Femur (tissue), 1 donor: ENCODE measurements around the gene ALS2.
"Not testable (repeated sequence)": the region's sequence is repeated elsewhere in the genome, so short reads cannot be mapped to it uniquely, and the experiment has no call there.

Experiments used
- DNase-seq: peaks from one replicate; pipeline ENCODE4 v3.0.0-alpha.2; 2017

Gene ALS2

GRCh38 chr2:201780674-201781493, at the start of gene ALS2:
Gene ALS2, minus strand, starts transcription at chr2:201780933. Its CDS starts 12,048 bp downstream, at chr2:201768885.
- peak; percentile 95 for DNase-seq

- no peak for DNase-seq
Observed at GRCh38 chr2:201828220-201828619, 47.5 kb upstream of the ALS2 start.

- DNase-seq, result no peak
Observed at GRCh38 chr2:201827621-201828020, 46.9 kb upstream of the ALS2 start.

- DNase-seq, result no peak
Observed at GRCh38 chr2:201824212-201824611, 43.5 kb upstream of the ALS2 start.

GRCh38 chr2:201821080-201821479, 40.3 kb upstream of the ALS2 start:
- DNase-seq, result no peak

- DNase-seq, result no peak
Observed at GRCh38 chr2:201820383-201821007, 39.8 kb upstream of the ALS2 start.

- no peak for DNase-seq
Observed at GRCh38 chr2:201816657-201817575, 36.2 kb upstream of the ALS2 start.

GRCh38 chr2:201813996-201814760, 33.4 kb upstream of the ALS2 start:
- no peak for DNase-seq

GRCh38 chr2:201810604-201811003, 29.9 kb upstream of the ALS2 start:
- not testable (repeated sequence) for DNase-seq

- DNase-seq, result no peak
Observed at GRCh38 chr2:201809633-201810032, 28.9 kb upstream of the ALS2 start.

GRCh38 chr2:201808027-201808426, 27.3 kb upstream of the ALS2 start:
- no peak for DNase-seq

GRCh38 chr2:201807452-201807999, 26.8 kb upstream of the ALS2 start:
- peak; percentile 65 for DNase-seq

GRCh38 chr2:201806442-201807170, 25.9 kb upstream of the ALS2 start, which contains the start of gene CDK15:
Gene CDK15, plus strand, starts transcription at chr2:201806537. Its CDS starts 128 bp downstream, at chr2:201806665.
- peak; percentile 42 for DNase-seq

GRCh38 chr2:201798914-201799285, 18.2 kb upstream of the ALS2 start:
- not testable (repeated sequence) for DNase-seq

- no peak for DNase-seq
Observed at GRCh38 chr2:201798252-201798913, 17.6 kb upstream of the ALS2 start.

- no peak for DNase-seq
Observed at GRCh38 chr2:201797175-201797840, 16.6 kb upstream of the ALS2 start.

GRCh38 chr2:201796478-201796865, 15.7 kb upstream of the ALS2 start:
- DNase-seq, result no peak

GRCh38 chr2:201795607-201796477, 15.1 kb upstream of the ALS2 start:
- DNase-seq, result peak; percentile 43

- no peak for DNase-seq
Observed at GRCh38 chr2:201794294-201794693, 13.6 kb upstream of the ALS2 start.
